H1 (cell line): ENCODE results near the gene GHRHR. TPM values are rescaled to one million over a fixed set of nuclear protein-coding genes. Genes with fewer than 3 reads are reported as not detected.

Source experiments
- CTCF ChIP-seq, 3 experiments: IDR thresholded peaks; 1 replicate in 2 of 3; 2 replicates in 1 of 3; pipeline versions ENCODE4 v1.5.1 to v1.6.1; 2011; ENCODE audit warnings: low read length in 3 of 3, mild to moderate bottlenecking in 3 of 3, inconsistent platforms in 2 of 3, low read depth in 1 of 3, moderate library complexity in 1 of 3; ENCODE audit not compliant: insufficient read depth in 1 of 3; ENCODE audit errors: control extremely low read depth in 1 of 3
- KDM4A ChIP-seq: IDR thresholded peaks from one replicate; pipeline ENCODE4 v1.7.1; 2012; ENCODE audit warnings: low read depth, mild to moderate bottlenecking, moderate library complexity, low read length, inconsistent platforms; ENCODE audit not compliant: severe bottlenecking
- POLR2A ChIP-seq, 2 experiments: IDR thresholded peaks; 1 replicate in 1 of 2; 2 replicates in 1 of 2; pipeline ENCODE4 v1.6.1; 2011; ENCODE audit warnings: low read depth in 2 of 2, low read length in 2 of 2, mild to moderate bottlenecking in 2 of 2; ENCODE audit errors: control extremely low read depth in 1 of 2
- ZNF274 ChIP-seq: IDR thresholded peaks from 2 replicates; pipeline ENCODE4 v1.7.0; 2012; ENCODE audit warnings: low read length, borderline replicate concordance; ENCODE audit errors: extremely low read depth
- polyA plus RNA-seq, 7 experiments: library from polyadenylated mRNA; depleted of rRNA in 3 of 7; stranded (reverse) in 5 of 7; unstranded in 2 of 7; fragments of >200 nt in 5 of 7; fragments of 200-250 nt in 2 of 7; gene quantifications; 1 replicate in 5 of 7; 2 replicates in 1 of 7; 4 replicates in 1 of 7; pipeline versions ENCODE4 v1.2.1 to v1.2.3, GENCODE V29; 2011 to 2013; ENCODE audit warnings: missing spikeins in 2 of 7, mixed read lengths in 2 of 7
- total RNA-seq: library from RNA; stranded (reverse); fragmentation: NEBNext Ultra II Directional; extraction: Animal tissue kit (Norgen Biotek cat#: 25700); gene quantifications from 2 replicates; pipeline ENCODE4 v1.2.1, GENCODE V29; 2021

The GHRHR gene
- total and polyA plus RNA-seq, 2 of the 8 experiments (the other 6 are each of a cell fraction or from before 2014, with no cell fraction given), result 0.60 to 6.5 TPM

- TF ChIP-seq CTCF (IDR thresholded peaks at IDR 0.05; ENCODE audit: control extremely low read depth in 1 of 3, insufficient read depth in 1 of 3, low read depth in 1 of 3, low read length in 3 of 3), result no peak
- TF ChIP-seq ZNF274, result no peak
- no peak for TF ChIP-seq KDM4A
- TF ChIP-seq POLR2A (IDR thresholded peaks at IDR 0.05; ENCODE audit: control extremely low read depth in 1 of 2, low read depth in 2 of 2, low read length in 2 of 2), result no peak
These were observed 36.2 kb upstream of the GHRHR start (continued) for GRCh38 chr7:30927559-30927958.
